NCI-H1436 treated with DMSO at 0.1 percent for 48 hours (cell line): ENCODE results near the gene C1QTNF1.

Experiments
- DNase-seq: peaks from one replicate; lab custom pipeline; 2025; lab: John Stamatoyannopoulos, UW

C1QTNF1 gene

GRCh38 chr17:79041723-79042420 lies 17.9 kb downstream of the C1QTNF1 start:
- no peak for DNase-seq

GRCh38 chr17:79042421-79043190 lies 18.6 kb downstream of the C1QTNF1 start:
- no peak for DNase-seq

DNA sequence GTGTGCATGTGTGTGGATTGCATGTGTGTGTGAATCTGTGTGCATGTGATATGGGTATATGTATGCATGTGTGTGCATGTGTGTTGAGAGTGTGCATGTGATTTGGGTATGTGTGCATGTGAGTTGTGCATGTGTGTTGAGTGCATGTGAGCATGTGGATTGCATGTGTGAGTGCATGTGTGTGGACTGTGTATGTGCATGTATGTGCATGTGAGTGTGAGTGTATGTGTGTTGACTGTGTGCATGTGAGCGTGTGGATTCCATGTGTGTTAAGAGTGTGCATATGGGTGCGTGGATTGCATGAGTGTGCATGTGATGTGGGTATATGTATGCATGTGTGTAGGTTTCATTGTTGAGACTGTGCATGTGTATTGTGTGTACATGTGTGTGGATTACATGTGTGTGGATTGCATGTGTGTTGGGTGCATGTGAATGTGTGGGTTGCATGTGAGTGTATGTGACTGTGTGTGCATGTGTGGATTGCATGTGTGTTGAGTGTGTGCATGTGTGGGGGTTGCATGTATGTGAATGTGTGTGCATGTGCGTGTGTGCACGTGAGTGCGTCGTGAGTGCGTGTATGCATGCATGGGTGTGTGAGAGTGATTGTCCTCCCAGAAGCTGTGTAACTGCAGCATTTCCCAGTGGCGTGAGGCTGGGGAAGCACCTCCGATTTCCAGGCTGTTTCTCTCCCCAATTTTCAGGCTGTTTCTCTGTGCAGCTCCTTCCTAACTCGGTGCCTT lies 19.4 kb downstream of the C1QTNF1 start:
- DNase-seq: no peak

- DNase-seq: no peak
Observed at GRCh38 chr17:79043931-79044320, 20.0 kb downstream of the C1QTNF1 start.

DNA sequence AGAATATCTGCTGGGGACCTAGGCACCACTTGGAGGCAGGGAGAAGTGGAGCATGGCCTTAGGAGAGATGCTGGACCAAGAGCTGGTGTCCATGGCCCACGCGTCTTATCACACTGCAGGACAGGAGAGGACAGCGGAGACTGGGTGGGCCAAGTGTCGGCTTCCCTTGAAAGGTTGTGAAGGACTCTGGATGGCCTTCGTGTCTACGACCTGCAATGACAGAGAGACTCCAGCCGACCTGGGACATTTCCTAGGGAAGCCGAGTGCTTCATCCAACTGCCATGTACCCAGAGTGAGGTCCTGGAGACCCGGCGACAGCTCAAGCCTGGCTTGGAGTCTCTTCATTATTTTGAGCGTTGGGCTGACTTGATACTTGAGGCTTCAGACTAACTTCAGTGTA lies 20.5 kb downstream of the C1QTNF1 start:
- no peak for DNase-seq

DNA sequence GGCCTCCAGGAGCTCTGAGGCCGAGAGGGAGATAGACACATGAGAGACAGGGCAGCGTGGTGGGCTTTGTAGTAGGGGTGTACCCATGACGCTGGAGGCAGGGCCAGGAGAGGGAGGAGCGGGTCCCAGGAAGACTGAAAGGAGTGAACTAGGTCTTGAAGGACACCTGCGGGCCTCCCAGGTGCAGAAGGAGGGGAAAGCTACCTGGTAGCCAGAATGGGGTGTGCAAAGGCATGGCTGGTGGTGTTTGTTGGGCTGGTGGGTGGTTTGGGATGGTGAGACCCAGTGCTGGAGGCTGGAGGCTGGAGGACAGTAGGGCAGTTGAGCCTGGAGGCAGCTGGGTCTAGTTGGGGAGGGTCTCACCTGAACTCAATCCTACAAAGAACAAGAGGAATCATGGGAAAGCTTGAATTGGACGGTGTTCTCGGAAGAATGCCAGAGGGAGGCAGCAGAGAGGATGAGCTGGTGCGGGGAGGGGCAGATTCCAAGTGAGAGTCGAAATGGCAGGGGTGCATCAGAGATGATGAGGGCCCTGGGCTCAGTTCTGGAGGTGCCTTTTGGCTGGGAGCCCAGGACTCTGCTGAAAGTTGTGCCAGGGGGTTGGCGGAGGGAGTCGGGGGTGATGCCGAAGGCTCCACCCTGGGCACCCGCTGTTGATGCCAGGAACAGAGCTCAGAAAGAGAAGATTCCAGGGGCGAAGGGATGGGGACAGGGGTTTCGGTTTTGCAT lies 21.2 kb downstream of the C1QTNF1 start:
- no peak for DNase-seq

- DNase-seq: peak; percentile 18
Observed at GRCh38 chr17:79045842-79046196, 21.9 kb downstream of the C1QTNF1 start.

DNA sequence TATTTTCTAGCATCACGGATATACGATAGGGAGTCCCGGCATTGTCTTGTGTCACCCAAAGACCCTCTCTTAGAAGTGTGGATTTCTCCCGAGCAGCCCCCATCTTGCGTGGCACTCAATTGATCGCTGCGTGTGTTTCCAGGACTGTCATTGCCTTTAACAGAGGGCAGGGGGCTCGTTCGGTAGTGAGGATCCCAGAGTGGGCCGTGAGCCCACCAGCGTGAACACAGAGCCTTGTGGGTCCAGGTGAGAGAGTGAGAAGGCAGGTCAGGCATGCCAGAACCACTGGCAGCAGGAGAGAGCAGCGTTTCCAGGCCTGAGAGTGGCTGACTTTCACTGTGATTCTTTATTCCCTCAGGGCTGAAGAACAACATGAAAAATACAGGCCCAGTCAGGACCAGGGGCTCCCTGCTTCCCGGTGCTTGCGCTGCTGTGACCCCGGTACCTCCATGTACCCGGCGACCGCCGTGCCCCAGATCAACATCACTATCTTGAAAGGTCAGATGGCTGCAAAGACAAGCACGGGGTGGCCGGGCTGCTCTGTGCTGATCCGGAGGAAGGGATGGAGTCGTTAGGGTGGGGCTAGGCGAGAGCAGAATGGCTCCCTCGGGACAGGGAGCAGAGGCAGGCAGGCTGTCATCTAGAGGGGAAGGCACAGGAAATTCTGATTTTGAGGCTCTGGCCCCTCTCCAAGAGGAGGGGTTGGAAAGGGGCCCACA lies 22.4 kb downstream of the C1QTNF1 start:
- no peak for DNase-seq

DNA sequence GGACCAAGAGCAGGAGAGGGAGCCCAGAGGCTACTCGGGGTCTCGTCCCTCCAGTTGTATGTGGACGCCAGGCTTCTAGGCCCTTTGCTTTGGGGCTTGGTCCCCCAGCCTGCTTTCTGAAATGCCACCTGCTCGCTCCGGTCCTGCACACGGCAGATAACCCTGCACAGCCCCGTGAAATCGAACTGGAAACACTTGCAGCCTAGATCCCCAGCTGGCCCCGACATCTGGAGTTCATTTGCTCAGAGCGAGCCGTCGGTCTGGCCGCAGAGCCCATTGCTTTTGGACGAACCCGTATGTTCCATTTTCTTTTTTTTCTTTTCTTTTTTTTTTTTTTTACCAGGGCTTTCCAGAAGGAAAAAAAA lies 22.9 kb downstream of the C1QTNF1 start:
- DNase-seq: no peak

DNA sequence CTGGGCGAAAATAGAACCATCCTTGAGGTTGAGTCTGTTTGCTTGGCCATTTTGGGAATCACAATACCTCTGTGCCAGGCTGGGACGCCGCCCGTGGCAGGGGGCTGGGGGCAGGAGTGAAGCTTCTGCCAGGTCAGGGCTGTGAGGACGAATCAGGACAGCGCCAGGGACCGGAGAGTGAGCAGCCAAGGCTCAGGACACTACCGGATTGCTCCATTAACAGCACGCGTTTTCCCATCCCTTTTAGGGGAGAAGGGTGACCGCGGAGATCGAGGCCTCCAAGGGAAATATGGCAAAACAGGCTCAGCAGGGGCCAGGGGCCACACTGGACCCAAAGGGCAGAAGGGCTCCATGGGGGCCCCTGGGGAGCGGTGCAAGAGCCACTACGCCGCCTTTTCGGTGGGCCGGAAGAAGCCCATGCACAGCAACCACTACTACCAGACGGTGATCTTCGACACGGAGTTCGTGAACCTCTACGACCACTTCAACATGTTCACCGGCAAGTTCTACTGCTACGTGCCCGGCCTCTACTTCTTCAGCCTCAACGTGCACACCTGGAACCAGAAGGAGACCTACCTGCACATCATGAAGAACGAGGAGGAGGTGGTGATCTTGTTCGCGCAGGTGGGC lies 23.4 kb downstream of the C1QTNF1 start:
- no peak for DNase-seq

GRCh38 chr17:79047923-79048825 lies 24.2 kb downstream of the C1QTNF1 start:
- DNase-seq: no peak

- no peak for DNase-seq
Observed at GRCh38 chr17:79048826-79049755, 25.1 kb downstream of the C1QTNF1 start.

DNA sequence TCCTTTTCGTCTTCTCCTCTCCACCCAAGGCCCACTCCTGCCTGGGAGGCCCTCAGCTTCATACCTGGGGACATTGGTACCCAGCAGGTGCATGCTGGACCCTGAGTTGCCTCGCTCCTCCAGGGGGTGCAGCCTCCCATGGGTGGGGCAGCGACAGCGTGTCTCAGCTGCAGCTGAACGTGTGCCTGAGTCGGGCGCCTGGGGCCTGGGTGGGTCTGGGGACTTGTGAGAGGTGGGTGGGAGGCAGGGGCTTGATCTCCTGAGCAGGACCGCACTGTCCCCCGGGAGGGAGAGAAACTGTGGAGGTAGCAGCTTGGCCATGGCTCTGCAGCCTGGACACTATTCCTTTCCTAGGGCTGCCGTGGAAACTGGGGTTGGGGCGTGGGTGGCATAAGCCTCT lies 25.9 kb downstream of the C1QTNF1 start:
- DNase-seq: no peak

DNA sequence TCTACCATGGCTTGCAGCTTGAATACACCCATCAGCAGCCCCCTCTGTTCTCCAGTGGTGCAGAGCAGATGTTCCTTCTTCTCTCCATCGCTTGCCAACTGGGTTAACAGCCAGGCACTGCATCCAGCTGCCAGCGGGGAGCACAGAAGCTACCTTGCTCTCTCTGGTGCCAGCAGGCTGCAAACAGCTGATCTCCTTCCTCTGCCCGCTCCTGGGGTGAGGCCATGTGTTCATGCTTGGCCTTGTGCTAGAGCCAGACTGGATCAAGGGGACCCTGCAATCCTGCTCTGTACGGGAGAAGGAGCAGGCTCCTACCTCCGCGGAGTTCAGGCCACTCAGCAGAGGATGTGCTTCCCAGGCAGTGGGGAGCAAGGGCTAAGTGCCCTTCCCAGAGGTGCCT lies 26.6 kb downstream of the C1QTNF1 start:
- no peak for DNase-seq

DNA sequence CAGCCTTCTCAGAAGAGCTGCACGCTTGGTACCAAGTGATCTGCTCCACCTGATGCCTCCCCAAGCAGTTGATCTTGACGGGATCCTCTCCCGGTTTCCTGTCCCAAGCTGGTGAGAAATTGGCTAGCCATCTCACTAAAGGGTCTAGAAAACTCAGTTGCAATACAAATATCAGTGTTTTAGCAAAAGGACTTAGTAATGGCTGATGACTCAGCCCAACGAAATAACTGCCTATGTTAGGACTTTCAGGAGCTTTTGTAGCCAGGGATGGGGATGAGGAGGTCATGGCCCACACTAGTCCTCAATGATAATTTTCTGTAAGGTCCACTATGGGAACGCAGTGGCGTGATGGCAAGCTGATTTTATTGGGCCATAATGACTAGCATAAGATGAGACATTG lies 27.3 kb downstream of the C1QTNF1 start:
- no peak for DNase-seq

DNA sequence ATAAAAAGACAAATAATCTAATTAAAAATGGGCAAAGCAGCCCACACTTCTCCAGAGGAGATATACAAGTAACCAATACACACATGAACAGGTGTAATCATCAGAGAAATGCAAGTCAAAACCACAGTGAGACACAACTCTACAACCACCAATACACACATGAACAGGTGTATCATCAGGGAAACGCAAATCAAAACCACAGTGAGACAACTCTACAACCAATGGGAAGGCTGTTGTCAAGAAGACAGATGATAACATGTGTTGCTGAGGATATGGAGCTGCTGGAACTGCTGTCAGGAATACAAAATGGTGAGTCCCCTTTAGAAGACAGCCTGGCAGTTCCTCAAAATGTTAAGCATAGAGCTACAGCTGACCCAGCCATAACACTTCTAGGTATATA lies 28.2 kb downstream of the C1QTNF1 start:
- DNase-seq: no peak

GRCh38 chr17:79053251-79053925 lies 29.4 kb downstream of the C1QTNF1 start:
- DNase-seq: no peak

GRCh38 chr17:79054200-79054960 lies 30.4 kb downstream of the C1QTNF1 start:
- no peak for DNase-seq
